Tibial nerve (tissue), 4 donors: Measurements from ENCODE around the gene LTBP3.

Source experiments
- EP300 ChIP-seq, 2 donors: sonication (generic); formaldehyde crosslinking; IDR thresholded peaks; one replicate each; pipeline ENCODE4 v1.6.1; 2017; ENCODE audit warnings: antibody characterized with exemption in 2 of 2, mild to moderate bottlenecking in 1 of 2
- POLR2A ChIP-seq, 2 donors: fragments of 450-650 bp; IDR thresholded peaks; one replicate each; pipeline ENCODE4 v1.6.1; 2017; ENCODE audit warnings: antibody characterized with exemption in 2 of 2, mild to moderate bottlenecking in 2 of 2, moderate library complexity in 2 of 2
- TF ChIP-seq, protein P1 (sequence below), 5 experiments: fragments of 200-600 bp in 3 of 5; fragments of 450-650 bp in 2 of 5; sonication (generic) in 3 of 5; IDR thresholded peaks; one replicate each; pipeline ENCODE4 v1.5.1; 2016 to 2019; ENCODE audit warnings: antibody characterized with exemption in 5 of 5, mild to moderate bottlenecking in 3 of 5, moderate library complexity in 2 of 5

DNA sequence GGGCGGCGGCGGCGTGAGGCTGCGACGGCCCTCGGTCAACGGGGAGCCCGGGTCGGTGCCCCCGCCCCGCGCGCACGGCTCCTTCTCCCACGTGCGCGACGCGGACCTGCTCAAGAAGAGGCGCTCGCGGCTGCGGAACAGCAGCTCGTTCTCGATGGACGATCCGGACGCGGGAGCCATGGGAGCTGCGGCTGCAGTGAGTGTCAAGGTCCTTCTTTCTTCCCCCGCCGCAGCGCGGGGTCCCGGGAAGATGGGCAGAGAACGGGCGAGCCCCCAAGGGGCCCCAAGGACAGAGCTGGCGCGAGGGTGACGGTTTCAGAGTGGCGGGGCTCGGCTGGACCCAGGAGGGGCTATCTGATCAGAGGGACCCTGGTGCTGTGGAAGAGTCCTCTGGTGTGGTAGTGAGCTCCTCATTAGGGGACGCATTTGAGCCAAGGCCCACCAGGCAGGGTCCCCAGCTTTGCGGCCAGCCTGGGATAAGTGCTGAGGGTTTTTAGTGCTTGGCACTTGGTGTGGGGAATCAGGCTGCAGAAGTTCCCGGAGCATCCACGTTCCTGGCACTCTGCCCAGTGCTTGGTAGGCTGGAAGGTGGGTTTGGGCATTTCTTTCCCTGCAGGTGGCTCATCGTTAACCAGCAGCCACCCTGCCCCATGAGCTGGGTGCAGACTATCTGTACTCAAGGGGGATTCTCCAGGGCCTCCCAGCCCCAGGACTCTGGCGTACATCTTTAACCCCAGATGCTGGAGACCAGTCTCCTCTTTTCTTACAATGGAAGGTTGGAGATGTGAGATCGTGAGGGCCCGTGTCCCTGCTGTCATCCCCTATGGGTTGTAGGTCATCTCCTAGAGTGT lies 27.5 kb upstream of the LTBP3 start:
- TF ChIP-seq, protein P1, sequence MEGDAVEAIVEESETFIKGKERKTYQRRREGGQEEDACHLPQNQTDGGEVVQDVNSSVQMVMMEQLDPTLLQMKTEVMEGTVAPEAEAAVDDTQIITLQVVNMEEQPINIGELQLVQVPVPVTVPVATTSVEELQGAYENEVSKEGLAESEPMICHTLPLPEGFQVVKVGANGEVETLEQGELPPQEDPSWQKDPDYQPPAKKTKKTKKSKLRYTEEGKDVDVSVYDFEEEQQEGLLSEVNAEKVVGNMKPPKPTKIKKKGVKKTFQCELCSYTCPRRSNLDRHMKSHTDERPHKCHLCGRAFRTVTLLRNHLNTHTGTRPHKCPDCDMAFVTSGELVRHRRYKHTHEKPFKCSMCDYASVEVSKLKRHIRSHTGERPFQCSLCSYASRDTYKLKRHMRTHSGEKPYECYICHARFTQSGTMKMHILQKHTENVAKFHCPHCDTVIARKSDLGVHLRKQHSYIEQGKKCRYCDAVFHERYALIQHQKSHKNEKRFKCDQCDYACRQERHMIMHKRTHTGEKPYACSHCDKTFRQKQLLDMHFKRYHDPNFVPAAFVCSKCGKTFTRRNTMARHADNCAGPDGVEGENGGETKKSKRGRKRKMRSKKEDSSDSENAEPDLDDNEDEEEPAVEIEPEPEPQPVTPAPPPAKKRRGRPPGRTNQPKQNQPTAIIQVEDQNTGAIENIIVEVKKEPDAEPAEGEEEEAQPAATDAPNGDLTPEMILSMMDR (IDR thresholded peaks at IDR 0.05), result no peak
- TF ChIP-seq POLR2A (IDR thresholded peaks at IDR 0.05) (no peak), EP300 (IDR thresholded peaks at IDR 0.05) (no peak)
